H1 (cell line): ENCODE results near the gene GPNMB. TPM values are rescaled to one million over a fixed set of nuclear protein-coding genes. Genes with fewer than 3 reads are reported as not detected.

ENCODE experiments used
- FOSL1 ChIP-seq: IDR thresholded peaks from 2 replicates; pipeline ENCODE4 v1.6.1; 2011; ENCODE audit warnings: mild to moderate bottlenecking, low read depth, low read length, moderate library complexity; ENCODE audit not compliant: insufficient read depth
- polyA plus RNA-seq, 7 experiments: library from polyadenylated mRNA; depleted of rRNA in 3 of 7; stranded (reverse) in 5 of 7; unstranded in 2 of 7; fragments of >200 nt in 5 of 7; fragments of 200-250 nt in 2 of 7; gene quantifications; 1 replicate in 5 of 7; 2 replicates in 1 of 7; 4 replicates in 1 of 7; pipeline versions ENCODE4 v1.2.1 to v1.2.3, GENCODE V29; 2011 to 2013; ENCODE audit warnings: missing spikeins in 2 of 7, mixed read lengths in 2 of 7
- total RNA-seq: library from RNA; stranded (reverse); fragmentation: NEBNext Ultra II Directional; extraction: Animal tissue kit (Norgen Biotek cat#: 25700); gene quantifications from 2 replicates; pipeline ENCODE4 v1.2.1, GENCODE V29; 2021

Gene GPNMB
- total and polyA plus RNA-seq, 2 of the 8 experiments (the other 6 are each of a cell fraction or from before 2014, with no cell fraction given) = 1.1 to 1.4 TPM

DNA sequence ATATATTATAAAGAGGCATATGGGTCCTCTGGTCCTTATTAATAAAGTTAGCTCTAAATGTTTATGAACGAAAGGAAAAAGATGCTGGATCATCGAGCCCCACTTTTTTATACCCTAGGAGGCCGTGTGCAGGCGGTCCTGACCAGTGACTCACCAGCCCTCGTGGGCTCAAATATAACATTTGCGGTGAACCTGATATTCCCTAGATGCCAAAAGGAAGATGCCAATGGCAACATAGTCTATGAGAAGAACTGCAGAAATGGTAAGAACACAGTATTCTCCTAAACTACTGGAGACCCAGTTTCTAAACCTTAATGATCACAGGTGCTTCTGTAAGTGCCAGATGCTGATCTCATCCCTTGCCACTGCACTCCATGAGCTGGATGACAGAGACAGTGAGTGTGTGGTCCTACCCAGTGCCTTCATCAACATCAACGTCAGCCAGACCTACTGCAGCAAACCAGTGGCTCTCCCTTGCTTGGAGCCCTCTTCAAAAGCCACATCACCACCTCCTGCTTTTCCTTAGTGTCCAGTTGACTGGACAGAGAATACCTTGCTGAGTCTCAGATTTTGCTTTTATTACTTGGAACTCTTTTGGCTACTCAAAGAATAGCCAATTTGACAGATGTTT, 7.6 kb downstream of the GPNMB start (continued):
- TF ChIP-seq FOSL1 = no peak
